ENCODE data around the gene PLEKHG4.

Gene PLEKHG4

GRCh38 chr16:67279296-67280089 is at the start of gene PLEKHG4:
TSS of gene PLEKHG4 (plus strand) at chr16:67279532. CDS start at chr16:67280045, 513 bp downstream.
- peak; percentile 63 to 70 for DNase-seq (ENCODE audit: low read depth in 2 of 2)

- no peak for DNase-seq (ENCODE audit: low read depth in 2 of 2)
Measured at GRCh38 chr16:67229906-67230808, 49.2 kb upstream of the PLEKHG4 start.

GRCh38 chr16:67230809-67231660 is 48.3 kb upstream of the PLEKHG4 start:
- DNase-seq (ENCODE audit: low read depth in 2 of 2), result no peak

- no peak for DNase-seq (ENCODE audit: low read depth in 2 of 2)
Measured at GRCh38 chr16:67233596-67233995, 45.7 kb upstream of the PLEKHG4 start.

- no peak for DNase-seq (ENCODE audit: low read depth in 2 of 2)
Measured at GRCh38 chr16:67234180-67234597, 45.1 kb upstream of the PLEKHG4 start.

- peak in 1 of 2 donors; percentile 9 for DNase-seq (ENCODE audit: low read depth in 2 of 2)
Measured at GRCh38 chr16:67235816-67236562, 43.3 kb upstream of the PLEKHG4 start.

- DNase-seq (ENCODE audit: low read depth in 2 of 2), result peak in 1 of 2 donors; percentile 45
Measured at GRCh38 chr16:67236563-67237395, 42.6 kb upstream of the PLEKHG4 start.

GRCh38 chr16:67237396-67238277 is 41.7 kb upstream of the PLEKHG4 start:
- no peak for DNase-seq (ENCODE audit: low read depth in 2 of 2)

GRCh38 chr16:67238278-67238575 is 41.1 kb upstream of the PLEKHG4 start:
- no peak for DNase-seq (ENCODE audit: low read depth in 2 of 2)

- DNase-seq (ENCODE audit: low read depth in 2 of 2), result no peak
Measured at GRCh38 chr16:67238806-67239470, 40.4 kb upstream of the PLEKHG4 start.

GRCh38 chr16:67240506-67240905 is 38.8 kb upstream of the PLEKHG4 start:
- DNase-seq (ENCODE audit: low read depth in 2 of 2), result no peak

GRCh38 chr16:67241008-67241900 is 38.1 kb upstream of the PLEKHG4 start:
- no peak for DNase-seq (ENCODE audit: low read depth in 2 of 2)

GRCh38 chr16:67242138-67242730 is 37.1 kb upstream of the PLEKHG4 start:
- no peak for DNase-seq (ENCODE audit: low read depth in 2 of 2)

- DNase-seq (ENCODE audit: low read depth in 2 of 2), result no peak
Measured at GRCh38 chr16:67243481-67243880, 35.9 kb upstream of the PLEKHG4 start.

GRCh38 chr16:67244387-67245185 is 34.7 kb upstream of the PLEKHG4 start:
- peak; percentile 62 to 67 for DNase-seq (ENCODE audit: low read depth in 2 of 2)

- DNase-seq (ENCODE audit: low read depth in 2 of 2), result no peak
Measured at GRCh38 chr16:67245186-67245585, 34.1 kb upstream of the PLEKHG4 start.
